Retinal pigment epithelial cell (primary cell): Measurements from ENCODE around the gene OR6C2.
"Not testable (repeated sequence)": the region's sequence is repeated elsewhere in the genome, so short reads cannot be mapped to it uniquely, and the experiment has no call there.

Source experiments
- DNase-seq: peaks from one replicate; pipeline ENCODE4 v3.0.0-alpha.2; 2010; ENCODE audit warnings: low read depth
- H3K4me3 ChIP-seq: 2 replicates; pipeline ENCODE4 v1.5.1; 2011; ENCODE audit warnings: mild to moderate bottlenecking, low read length, control low read depth, moderate library complexity
- CTCF ChIP-seq: conservative IDR thresholded peaks from 2 replicates; pipeline ENCODE4 v1.5.1; 2011; ENCODE audit warnings: low read depth, low read length, control low read depth, inconsistent platforms

Gene OR6C2

GRCh38 chr12:55420307-55420962 is 23.4 kb upstream of the OR6C2 start:
- TF ChIP-seq CTCF, result no peak
- H3K4me3 ChIP-seq, result no peak overlapping the region
- DNase-seq, result no peak

GRCh38 chr12:55425954-55426353 is 17.9 kb upstream of the OR6C2 start, which contains the start of gene OR6C76:
Gene OR6C76 (plus strand): TSS chr12:55426254. CDS start chr12:55426254, 0 bp downstream.
- no peak for TF ChIP-seq CTCF
- DNase-seq, result no peak
- no peak within 1 kb of the TSS for H3K4me3 ChIP-seq

- no peak for DNase-seq
- no peak overlapping the region for H3K4me3 ChIP-seq
- no peak for TF ChIP-seq CTCF
Measured at GRCh38 chr12:55428331-55429243, 15.3 kb upstream of the OR6C2 start.

- DNase-seq, H3K4me3 ChIP-seq: not testable (repeated sequence)
Measured at GRCh38 chr12:55441233-55441632, 2.6 kb upstream of the OR6C2 start.

GRCh38 chr12:55445357-55445756 is 1.5 kb downstream of the OR6C2 start:
- no peak for DNase-seq
- H3K4me3 ChIP-seq, result no peak overlapping the region
- TF ChIP-seq CTCF, result no peak

- H3K4me3 ChIP-seq, result no peak overlapping the region
- TF ChIP-seq CTCF, result no peak
Measured at GRCh38 chr12:55446326-55446725, 2.5 kb downstream of the OR6C2 start.

GRCh38 chr12:55448825-55449224 is 4.9 kb downstream of the OR6C2 start:
- no peak overlapping the region for H3K4me3 ChIP-seq
- DNase-seq, result no peak
- TF ChIP-seq CTCF, result no peak

More at GRCh38 chr12:55446326-55446725, 2.5 kb downstream of the OR6C2 start:
- DNase-seq, result no peak

GRCh38 chr12:55464926-55465325 is 21.1 kb downstream of the OR6C2 start:
- not testable (repeated sequence) for H3K4me3 ChIP-seq, DNase-seq
